ENCODE measurements around the gene MGAM2. TPM values are rescaled to one million over a fixed set of nuclear protein-coding genes. Genes with fewer than 3 reads are reported as not detected.

The MGAM2 gene
- total and polyA plus RNA-seq, 2 of the 13 experiments (the other 11 are each of a cell fraction or from before 2014, with no cell fraction given): 0.29 TPM; not detected in 1

DNA sequence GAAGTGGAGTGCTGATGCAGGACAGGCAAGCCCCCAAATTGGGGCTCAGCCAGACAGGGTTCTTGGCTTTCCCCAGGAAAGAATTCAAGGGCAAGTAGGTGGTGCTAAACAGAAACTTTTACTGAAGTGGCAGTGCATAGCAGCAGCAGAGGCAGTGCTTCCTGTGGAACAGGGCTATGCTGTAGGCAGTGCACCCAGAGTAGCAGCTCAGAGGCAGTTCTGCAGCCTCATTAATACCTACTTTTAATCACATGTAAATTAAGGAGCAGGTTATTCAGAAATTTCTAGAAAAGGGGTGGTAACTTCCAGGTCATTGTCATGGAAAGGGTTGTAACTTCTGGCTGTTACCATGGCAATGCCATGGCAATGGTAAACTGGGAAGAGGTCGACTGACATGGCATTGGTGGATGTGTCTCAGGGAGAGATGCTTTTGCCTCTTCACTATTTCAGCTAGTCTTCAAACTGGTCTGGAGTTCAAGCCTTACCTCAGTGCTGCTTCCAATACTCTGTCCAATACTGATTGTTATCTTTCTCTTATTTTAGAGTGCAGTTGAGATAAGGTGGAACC, 117.1 kb downstream of the MGAM2 start:
- ChIA-PET CTCF (ENCODE audit: low intra/inter-chr PET ratio, low total read pairs) (no interaction called here), POLR2A (no interaction called here)
- intact Hi-C loops (cut with micrococcal nuclease; ENCODE audit: unreplicated experiment): no loop called here
- Histone ChIP-seq H3K36me3 (replicated peaks in 1 of 2; ENCODE audit: control insufficient read depth in 1 of 2, insufficient read depth in 2 of 2, low read length in 2 of 2) (no peaks in the 10 kb centered on the region), H3K9ac (ENCODE audit: insufficient read depth, low read depth, low read length) (no peak overlapping the region), H3K79me2 (ENCODE audit: insufficient read depth, low read length) (no peaks in the 10 kb centered on the region), H3K4me2 (ENCODE audit: low read depth, low read length) (no peak overlapping the region), H3K4me1 (ENCODE audit: insufficient read depth, low read length) (no peaks in the 10 kb centered on the region), H4K20me1 (ENCODE audit: insufficient read depth, low read length) (no peaks in the 10 kb centered on the region), H3K27ac (ENCODE audit: extremely low read length, insufficient read depth, low read length) (no peak overlapping the region), H3K27me3 (ENCODE audit: control insufficient read depth in 1 of 2, insufficient read depth in 2 of 2, low read length in 2 of 2) (no peaks in the 10 kb centered on the region), H2AFZ (ENCODE audit: low read length) (no peak overlapping the region), H3K4me3 (replicated peaks in 1 of 3; ENCODE audit: insufficient read depth in 1 of 3, low read depth in 2 of 3, low read length in 3 of 3) (no peak overlapping the region), H3K9me3 (ENCODE audit: low read length) (no peaks in the 10 kb centered on the region)
- DNase-seq (ENCODE audit: low spot score) (no peak), FAIRE-seq (no peak), ATAC-seq (no peak)
- no peak for TF ChIP-seq ZNF703 (CRISPR knock-in tag; IDR thresholded peaks at IDR 0.05; ENCODE audit: borderline replicate concordance)
- TF ChIP-seq SCMH1 (CRISPR knock-in tag; IDR thresholded peaks at IDR 0.05; ENCODE audit: borderline replicate concordance): no peak
- TF ChIP-seq, protein P1, sequence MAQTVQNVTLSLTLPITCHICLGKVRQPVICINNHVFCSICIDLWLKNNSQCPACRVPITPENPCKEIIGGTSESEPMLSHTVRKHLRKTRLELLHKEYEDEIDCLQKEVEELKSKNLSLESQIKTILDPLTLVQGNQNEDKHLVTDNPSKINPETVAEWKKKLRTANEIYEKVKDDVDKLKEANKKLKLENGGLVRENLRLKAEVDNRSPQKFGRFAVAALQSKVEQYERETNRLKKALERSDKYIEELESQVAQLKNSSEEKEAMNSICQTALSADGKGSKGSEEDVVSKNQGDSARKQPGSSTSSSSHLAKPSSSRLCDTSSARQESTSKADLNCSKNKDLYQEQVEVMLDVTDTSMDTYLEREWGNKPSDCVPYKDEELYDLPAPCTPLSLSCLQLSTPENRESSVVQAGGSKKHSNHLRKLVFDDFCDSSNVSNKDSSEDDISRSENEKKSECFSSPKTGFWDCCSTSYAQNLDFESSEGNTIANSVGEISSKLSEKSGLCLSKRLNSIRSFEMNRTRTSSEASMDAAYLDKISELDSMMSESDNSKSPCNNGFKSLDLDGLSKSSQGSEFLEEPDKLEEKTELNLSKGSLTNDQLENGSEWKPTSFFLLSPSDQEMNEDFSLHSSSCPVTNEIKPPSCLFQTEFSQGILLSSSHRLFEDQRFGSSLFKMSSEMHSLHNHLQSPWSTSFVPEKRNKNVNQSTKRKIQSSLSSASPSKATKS (CRISPR knock-in tag; IDR thresholded peaks at IDR 0.05): no peak
- TF ChIP-seq SMAD3 (CRISPR knock-in tag; IDR thresholded peaks at IDR 0.05): no peak
- TF ChIP-seq ZNF337 (CRISPR knock-in tag; IDR thresholded peaks at IDR 0.05; ENCODE audit: borderline replicate concordance, low read depth): no peak
- TF ChIP-seq KMT2A (CRISPR knock-in tag; IDR thresholded peaks at IDR 0.05): no peak
- no peak for TF ChIP-seq ZSCAN25 (CRISPR knock-in tag; IDR thresholded peaks at IDR 0.05)
- in situ Hi-C loops (cut with HindIII; ENCODE audit: extremely low pct_ligation_motif_present, low pct_unique_long_range_greater_than_20kb): no loop called here
- BruUV-seq (replicated peaks): no TSS peak
- 0% methylated on average over 1 of the region's 1 CpG for WGBS (ENCODE audit: low lambda C conversion rate)
